Fibroblast of upper back skin (primary cell): Measurements from ENCODE around the gene NEURL2.
A peak's percentile ranks its signal among the peaks of the same experiment; 100 is the strongest.
"Not testable (repeated sequence)": the region's sequence is repeated elsewhere in the genome, so short reads cannot be mapped to it uniquely, and the experiment has no call there.

ENCODE experiments used
- DNase-seq: peaks from one replicate; pipeline ENCODE4 v3.0.0-alpha.2; 2013

Gene NEURL2

GRCh38 chr20:45890985-45891983 is at the start of gene NEURL2, which contains the start of gene CTSA:
TSS of gene NEURL2 (minus strand) at chr20:45891208. CDS start at chr20:45890991, 217 bp downstream.
TSS of gene CTSA (plus strand) at chr20:45891335. CDS start at chr20:45891569, 234 bp downstream.
- peak; percentile 92 for DNase-seq

- no peak for DNase-seq
Observed at GRCh38 chr20:45940469-45940868, 49.5 kb upstream of the NEURL2 start.

- DNase-seq = no peak
Observed at GRCh38 chr20:45940053-45940452, 49.0 kb upstream of the NEURL2 start.

- DNase-seq = no peak
Observed at GRCh38 chr20:45938727-45939438, 47.9 kb upstream of the NEURL2 start.

- no peak for DNase-seq
Observed at GRCh38 chr20:45937765-45938164, 46.8 kb upstream of the NEURL2 start.

- DNase-seq = no peak
Observed at GRCh38 chr20:45935416-45936046, 44.5 kb upstream of the NEURL2 start.

GRCh38 chr20:45934586-45935415 is 43.8 kb upstream of the NEURL2 start, which contains the start of gene PCIF1:
TSS of gene PCIF1 (plus strand) at chr20:45934683. CDS start at chr20:45939000, 4,317 bp downstream.
- DNase-seq = peak; percentile 97

GRCh38 chr20:45934046-45934585 is 43.1 kb upstream of the NEURL2 start:
- peak; percentile 47 for DNase-seq

GRCh38 chr20:45933266-45934045 is 42.4 kb upstream of the NEURL2 start:
- DNase-seq = peak; percentile 70

- DNase-seq = not testable (repeated sequence)
Observed at GRCh38 chr20:45931680-45932079, 40.7 kb upstream of the NEURL2 start.

- no peak for DNase-seq
Observed at GRCh38 chr20:45927071-45927878, 36.3 kb upstream of the NEURL2 start.

- no peak for DNase-seq
Observed at GRCh38 chr20:45926731-45927070, 35.7 kb upstream of the NEURL2 start.

- no peak for DNase-seq
Observed at GRCh38 chr20:45925821-45926506, 35.0 kb upstream of the NEURL2 start.

- peak; percentile 36 for DNase-seq
Observed at GRCh38 chr20:45924391-45925261, 33.6 kb upstream of the NEURL2 start.

- no peak for DNase-seq
Observed at GRCh38 chr20:45921337-45922189, 30.6 kb upstream of the NEURL2 start.

- no peak for DNase-seq
Observed at GRCh38 chr20:45920462-45921336, 29.7 kb upstream of the NEURL2 start.
